WTC11 (cell line): ENCODE data around the gene RFX3. TPM values are rescaled to one million over a fixed set of nuclear protein-coding genes. Genes with fewer than 3 reads are reported as not detected.

Source experiments
- ATAC-seq: fragments of 200-7000 bp; cut with Tn5 transposase; 2 replicates; pipeline ENCODE4 v1.10.0; 2021; ENCODE audit warnings: mild to moderate bottlenecking, moderate library complexity
- CTCF ChIA-PET: fragments of 300-600 bp; sonication (Branson Sonifier 250); formaldehyde crosslinking; loops from one replicate; lab custom pipeline; 2021; ENCODE audit warnings: antibody characterized with exemption; lab: Charles Lee
- POLR2A ChIA-PET: fragments of 350-600 bp; sonication (Branson Sonifier 250); formaldehyde crosslinking; loops from one replicate; lab custom pipeline; 2021; ENCODE audit warnings: antibody characterized with exemption; lab: Charles Lee
- DNase-seq: peaks from one replicate; pipeline ENCODE4 v3.0.0; 2021; ENCODE audit warnings: low spot score
- H3K27ac Mint-ChIP-seq: 2 replicates; pipeline ENCODE4 v1.8.0; 2021; ENCODE audit warnings: mixed read lengths
- H3K27me3 Mint-ChIP-seq: 2 replicates; pipeline ENCODE4 v1.8.0; 2021; ENCODE audit warnings: low read depth, mild to moderate bottlenecking, moderate library complexity, mixed read lengths
- H3K36me3 Mint-ChIP-seq: 2 replicates; pipeline ENCODE4 v1.8.0; 2021; ENCODE audit warnings: mixed read lengths
- H3K4me1 Mint-ChIP-seq: 2 replicates; pipeline ENCODE4 v1.8.0; 2022; ENCODE audit warnings: mixed read lengths
- H3K4me3 Mint-ChIP-seq: 2 replicates; pipeline ENCODE4 v1.8.0; 2021; ENCODE audit warnings: mild to moderate bottlenecking, moderate library complexity, mixed read lengths
- H3K9me3 Mint-ChIP-seq: 2 replicates; pipeline ENCODE4 v1.8.0; 2021; ENCODE audit warnings: mixed read lengths
- ATF1 ChIP-seq: sonication (generic); formaldehyde crosslinking; IDR thresholded peaks from 2 replicates; pipeline ENCODE4 v1.8.1; 2023; ENCODE audit warnings: mild to moderate bottlenecking, moderate library complexity, missing genetic modification reagents
- ATF3 ChIP-seq: sonication (generic); formaldehyde crosslinking; conservative IDR thresholded peaks from 2 replicates; pipeline ENCODE4 v1.8.1; 2022; ENCODE audit warnings: mild to moderate bottlenecking, missing genetic modification reagents
- CREB1 ChIP-seq: sonication (generic); formaldehyde crosslinking; IDR thresholded peaks from 2 replicates; pipeline ENCODE4 v1.8.0; 2023; ENCODE audit warnings: mild to moderate bottlenecking, missing genetic modification reagents
- ETV6 ChIP-seq: sonication (generic); formaldehyde crosslinking; IDR thresholded peaks from 2 replicates; pipeline ENCODE4 v1.8.1; 2022; ENCODE audit warnings: mild to moderate bottlenecking, missing genetic modification reagents
- FOXP1 ChIP-seq: sonication (generic); formaldehyde crosslinking; IDR thresholded peaks from 2 replicates; pipeline ENCODE4 v1.8.0; 2022; ENCODE audit warnings: missing genetic modification reagents, mild to moderate bottlenecking, moderate library complexity, borderline replicate concordance
- GABPB1 ChIP-seq: sonication (generic); formaldehyde crosslinking; IDR thresholded peaks from 2 replicates; pipeline ENCODE4 v1.8.1; 2023; ENCODE audit warnings: mild to moderate bottlenecking, missing genetic modification reagents
- HMGA2 ChIP-seq: fragments of 250-450 bp; sonication (Bioruptor Pico); IDR thresholded peaks from 2 replicates; pipeline ENCODE4 v1.4.0; 2021; ENCODE audit warnings: mild to moderate bottlenecking, moderate library complexity
- JAZF1 ChIP-seq: fragments of 250-450 bp; sonication (Bioruptor Pico); IDR thresholded peaks from 2 replicates; pipeline ENCODE4 v1.9.0; 2021; ENCODE audit warnings: moderate library complexity, mild to moderate bottlenecking, inconsistent platforms
- KAT7 ChIP-seq: sonication (generic); formaldehyde crosslinking; IDR thresholded peaks from 2 replicates; pipeline ENCODE4 v1.8.1; 2023; ENCODE audit warnings: missing genetic modification reagents, mild to moderate bottlenecking, borderline replicate concordance
- MXD4 ChIP-seq: fragments of 250-450 bp; sonication (Bioruptor Pico); IDR thresholded peaks from 2 replicates; pipeline ENCODE4 v1.8.0; 2021; ENCODE audit warnings: mild to moderate bottlenecking, moderate library complexity, borderline replicate concordance
- PRRX2 ChIP-seq: fragments of 250-450 bp; sonication (Bioruptor Pico); IDR thresholded peaks from 2 replicates; pipeline ENCODE4 v1.8.0; 2021; ENCODE audit warnings: mild to moderate bottlenecking
- SMAD3 ChIP-seq: sonication (generic); formaldehyde crosslinking; IDR thresholded peaks from 2 replicates; pipeline ENCODE4 v1.8.0; 2022; ENCODE audit warnings: missing genetic modification reagents, mild to moderate bottlenecking, borderline replicate concordance
- TCF7 ChIP-seq: sonication (generic); formaldehyde crosslinking; IDR thresholded peaks from 2 replicates; pipeline ENCODE4 v1.8.0; 2022; ENCODE audit warnings: mild to moderate bottlenecking, low read depth, missing genetic modification reagents, moderate library complexity
- TEAD1 ChIP-seq: sonication (generic); formaldehyde crosslinking; IDR thresholded peaks from 2 replicates; pipeline ENCODE4 v1.8.0; 2022; ENCODE audit warnings: mild to moderate bottlenecking, missing genetic modification reagents
- total RNA-seq: library from RNA; stranded (reverse); gene quantifications from 3 replicates; pipeline ENCODE4 v1.2.3, GENCODE V29; 2021
- TF ChIP-seq, protein P1 (sequence below): fragments of 250-450 bp; sonication (Bioruptor Pico); IDR thresholded peaks from 2 replicates; pipeline ENCODE4 v1.9.0; 2021; ENCODE audit warnings: mild to moderate bottlenecking, borderline replicate concordance
- TF ChIP-seq, protein P2 (sequence below): sonication (generic); formaldehyde crosslinking; IDR thresholded peaks from 2 replicates; pipeline ENCODE4 v1.8.1; 2022; ENCODE audit warnings: missing genetic modification reagents, borderline replicate concordance
- TF ChIP-seq, protein P3 (sequence below): sonication (generic); formaldehyde crosslinking; conservative IDR thresholded peaks from 2 replicates; pipeline ENCODE4 v1.8.1; 2023; ENCODE audit warnings: mild to moderate bottlenecking, low read depth, missing genetic modification reagents, moderate library complexity
- TF ChIP-seq, protein P4 (sequence below): fragments of 250-450 bp; sonication (Bioruptor Pico); IDR thresholded peaks from 2 replicates; pipeline ENCODE4 v1.9.0; 2021; ENCODE audit warnings: mild to moderate bottlenecking
- TF ChIP-seq, protein P5 (sequence below): sonication (generic); formaldehyde crosslinking; IDR thresholded peaks from 2 replicates; pipeline ENCODE4 v1.8.0; 2023; ENCODE audit warnings: missing genetic modification reagents, mild to moderate bottlenecking, borderline replicate concordance
- TF ChIP-seq, protein P6 (sequence below): sonication (generic); formaldehyde crosslinking; IDR thresholded peaks from 2 replicates; pipeline ENCODE4 v1.8.0; 2022; ENCODE audit warnings: mild to moderate bottlenecking, missing genetic modification reagents

RFX3 gene
- total RNA-seq, 1 experiment from 2014 or later: 13.7 TPM

GRCh38 chr9:3410461-3410860 lies 115.3 kb downstream of the RFX3 start (continued):
- TF ChIP-seq HMGA2 (CRISPR knock-in tag): no peak
- TF ChIP-seq, protein P1, sequence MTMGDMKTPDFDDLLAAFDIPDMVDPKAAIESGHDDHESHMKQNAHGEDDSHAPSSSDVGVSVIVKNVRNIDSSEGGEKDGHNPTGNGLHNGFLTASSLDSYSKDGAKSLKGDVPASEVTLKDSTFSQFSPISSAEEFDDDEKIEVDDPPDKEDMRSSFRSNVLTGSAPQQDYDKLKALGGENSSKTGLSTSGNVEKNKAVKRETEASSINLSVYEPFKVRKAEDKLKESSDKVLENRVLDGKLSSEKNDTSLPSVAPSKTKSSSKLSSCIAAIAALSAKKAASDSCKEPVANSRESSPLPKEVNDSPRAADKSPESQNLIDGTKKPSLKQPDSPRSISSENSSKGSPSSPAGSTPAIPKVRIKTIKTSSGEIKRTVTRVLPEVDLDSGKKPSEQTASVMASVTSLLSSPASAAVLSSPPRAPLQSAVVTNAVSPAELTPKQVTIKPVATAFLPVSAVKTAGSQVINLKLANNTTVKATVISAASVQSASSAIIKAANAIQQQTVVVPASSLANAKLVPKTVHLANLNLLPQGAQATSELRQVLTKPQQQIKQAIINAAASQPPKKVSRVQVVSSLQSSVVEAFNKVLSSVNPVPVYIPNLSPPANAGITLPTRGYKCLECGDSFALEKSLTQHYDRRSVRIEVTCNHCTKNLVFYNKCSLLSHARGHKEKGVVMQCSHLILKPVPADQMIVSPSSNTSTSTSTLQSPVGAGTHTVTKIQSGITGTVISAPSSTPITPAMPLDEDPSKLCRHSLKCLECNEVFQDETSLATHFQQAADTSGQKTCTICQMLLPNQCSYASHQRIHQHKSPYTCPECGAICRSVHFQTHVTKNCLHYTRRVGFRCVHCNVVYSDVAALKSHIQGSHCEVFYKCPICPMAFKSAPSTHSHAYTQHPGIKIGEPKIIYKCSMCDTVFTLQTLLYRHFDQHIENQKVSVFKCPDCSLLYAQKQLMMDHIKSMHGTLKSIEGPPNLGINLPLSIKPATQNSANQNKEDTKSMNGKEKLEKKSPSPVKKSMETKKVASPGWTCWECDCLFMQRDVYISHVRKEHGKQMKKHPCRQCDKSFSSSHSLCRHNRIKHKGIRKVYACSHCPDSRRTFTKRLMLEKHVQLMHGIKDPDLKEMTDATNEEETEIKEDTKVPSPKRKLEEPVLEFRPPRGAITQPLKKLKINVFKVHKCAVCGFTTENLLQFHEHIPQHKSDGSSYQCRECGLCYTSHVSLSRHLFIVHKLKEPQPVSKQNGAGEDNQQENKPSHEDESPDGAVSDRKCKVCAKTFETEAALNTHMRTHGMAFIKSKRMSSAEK (CRISPR knock-in tag): no peak
- TF ChIP-seq, protein P2, sequence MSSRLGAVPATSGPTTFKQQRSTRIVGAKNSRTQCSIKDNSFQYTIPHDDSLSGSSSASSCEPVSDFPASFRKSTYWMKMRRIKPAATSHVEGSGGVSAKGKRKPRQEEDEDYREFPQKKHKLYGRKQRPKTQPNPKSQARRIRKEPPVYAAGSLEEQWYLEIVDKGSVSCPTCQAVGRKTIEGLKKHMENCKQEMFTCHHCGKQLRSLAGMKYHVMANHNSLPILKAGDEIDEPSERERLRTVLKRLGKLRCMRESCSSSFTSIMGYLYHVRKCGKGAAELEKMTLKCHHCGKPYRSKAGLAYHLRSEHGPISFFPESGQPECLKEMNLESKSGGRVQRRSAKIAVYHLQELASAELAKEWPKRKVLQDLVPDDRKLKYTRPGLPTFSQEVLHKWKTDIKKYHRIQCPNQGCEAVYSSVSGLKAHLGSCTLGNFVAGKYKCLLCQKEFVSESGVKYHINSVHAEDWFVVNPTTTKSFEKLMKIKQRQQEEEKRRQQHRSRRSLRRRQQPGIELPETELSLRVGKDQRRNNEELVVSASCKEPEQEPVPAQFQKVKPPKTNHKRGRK (CRISPR knock-in tag): no peak
- no peak for TF ChIP-seq FOXP1 (CRISPR knock-in tag)
- TF ChIP-seq TEAD1 (CRISPR knock-in tag): no peak
- no peak for TF ChIP-seq ETV6 (CRISPR knock-in tag)
- no peak for TF ChIP-seq GABPB1 (CRISPR knock-in tag)
- TF ChIP-seq, protein P3, sequence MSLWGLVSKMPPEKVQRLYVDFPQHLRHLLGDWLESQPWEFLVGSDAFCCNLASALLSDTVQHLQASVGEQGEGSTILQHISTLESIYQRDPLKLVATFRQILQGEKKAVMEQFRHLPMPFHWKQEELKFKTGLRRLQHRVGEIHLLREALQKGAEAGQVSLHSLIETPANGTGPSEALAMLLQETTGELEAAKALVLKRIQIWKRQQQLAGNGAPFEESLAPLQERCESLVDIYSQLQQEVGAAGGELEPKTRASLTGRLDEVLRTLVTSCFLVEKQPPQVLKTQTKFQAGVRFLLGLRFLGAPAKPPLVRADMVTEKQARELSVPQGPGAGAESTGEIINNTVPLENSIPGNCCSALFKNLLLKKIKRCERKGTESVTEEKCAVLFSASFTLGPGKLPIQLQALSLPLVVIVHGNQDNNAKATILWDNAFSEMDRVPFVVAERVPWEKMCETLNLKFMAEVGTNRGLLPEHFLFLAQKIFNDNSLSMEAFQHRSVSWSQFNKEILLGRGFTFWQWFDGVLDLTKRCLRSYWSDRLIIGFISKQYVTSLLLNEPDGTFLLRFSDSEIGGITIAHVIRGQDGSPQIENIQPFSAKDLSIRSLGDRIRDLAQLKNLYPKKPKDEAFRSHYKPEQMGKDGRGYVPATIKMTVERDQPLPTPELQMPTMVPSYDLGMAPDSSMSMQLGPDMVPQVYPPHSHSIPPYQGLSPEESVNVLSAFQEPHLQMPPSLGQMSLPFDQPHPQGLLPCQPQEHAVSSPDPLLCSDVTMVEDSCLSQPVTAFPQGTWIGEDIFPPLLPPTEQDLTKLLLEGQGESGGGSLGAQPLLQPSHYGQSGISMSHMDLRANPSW (CRISPR knock-in tag): no peak
- no peak for TF ChIP-seq PRRX2 (CRISPR knock-in tag)
- TF ChIP-seq MXD4 (CRISPR knock-in tag): no peak

DNA sequence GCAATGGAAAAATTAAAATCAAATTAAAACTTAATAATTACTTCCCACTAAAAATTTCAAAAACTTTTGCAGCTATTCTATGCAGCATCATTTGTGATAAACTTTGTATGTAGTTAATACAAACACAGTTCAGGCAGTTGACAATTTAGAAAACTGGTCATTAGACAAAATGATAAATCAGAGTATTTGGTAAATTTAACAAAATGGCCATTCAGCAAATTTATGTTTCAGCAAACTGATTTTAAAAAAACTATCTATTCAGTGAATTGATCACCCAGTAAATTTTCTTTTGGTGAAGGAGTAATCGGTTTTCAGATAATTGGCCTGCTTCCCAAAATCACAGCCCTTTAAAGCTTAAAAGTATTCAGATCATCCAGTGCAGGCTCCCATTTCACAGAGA lies 116.3 kb downstream of the RFX3 start:
- Mint-ChIP-seq H3K9me3 (no peaks in the 10 kb centered on the region), H3K4me3 (no peak overlapping the region), H3K36me3 (no peaks in the 10 kb centered on the region), H3K4me1 (no peaks in the 10 kb centered on the region), H3K27ac (no peak overlapping the region), H3K27me3 (no peaks in the 10 kb centered on the region)
- ChIA-PET CTCF (interaction anchor here (1.3 kb wide), 1 partner anchor 168 kb away, joined by 3 read pairs; no protein-coding TSS in a partner anchor), POLR2A (no interaction called here)
- ATAC-seq: no peak
- DNase-seq: no peak
- TF ChIP-seq ATF3: no peak
- TF ChIP-seq SMAD3 (CRISPR knock-in tag): no peak
- no peak for TF ChIP-seq ATF1 (CRISPR knock-in tag)
- TF ChIP-seq, protein P4, sequence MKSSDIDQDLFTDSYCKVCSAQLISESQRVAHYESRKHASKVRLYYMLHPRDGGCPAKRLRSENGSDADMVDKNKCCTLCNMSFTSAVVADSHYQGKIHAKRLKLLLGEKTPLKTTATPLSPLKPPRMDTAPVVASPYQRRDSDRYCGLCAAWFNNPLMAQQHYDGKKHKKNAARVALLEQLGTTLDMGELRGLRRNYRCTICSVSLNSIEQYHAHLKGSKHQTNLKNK (CRISPR knock-in tag): no peak
- no peak for TF ChIP-seq CREB1 (CRISPR knock-in tag)
- no peak for TF ChIP-seq JAZF1
- TF ChIP-seq, protein P5, sequence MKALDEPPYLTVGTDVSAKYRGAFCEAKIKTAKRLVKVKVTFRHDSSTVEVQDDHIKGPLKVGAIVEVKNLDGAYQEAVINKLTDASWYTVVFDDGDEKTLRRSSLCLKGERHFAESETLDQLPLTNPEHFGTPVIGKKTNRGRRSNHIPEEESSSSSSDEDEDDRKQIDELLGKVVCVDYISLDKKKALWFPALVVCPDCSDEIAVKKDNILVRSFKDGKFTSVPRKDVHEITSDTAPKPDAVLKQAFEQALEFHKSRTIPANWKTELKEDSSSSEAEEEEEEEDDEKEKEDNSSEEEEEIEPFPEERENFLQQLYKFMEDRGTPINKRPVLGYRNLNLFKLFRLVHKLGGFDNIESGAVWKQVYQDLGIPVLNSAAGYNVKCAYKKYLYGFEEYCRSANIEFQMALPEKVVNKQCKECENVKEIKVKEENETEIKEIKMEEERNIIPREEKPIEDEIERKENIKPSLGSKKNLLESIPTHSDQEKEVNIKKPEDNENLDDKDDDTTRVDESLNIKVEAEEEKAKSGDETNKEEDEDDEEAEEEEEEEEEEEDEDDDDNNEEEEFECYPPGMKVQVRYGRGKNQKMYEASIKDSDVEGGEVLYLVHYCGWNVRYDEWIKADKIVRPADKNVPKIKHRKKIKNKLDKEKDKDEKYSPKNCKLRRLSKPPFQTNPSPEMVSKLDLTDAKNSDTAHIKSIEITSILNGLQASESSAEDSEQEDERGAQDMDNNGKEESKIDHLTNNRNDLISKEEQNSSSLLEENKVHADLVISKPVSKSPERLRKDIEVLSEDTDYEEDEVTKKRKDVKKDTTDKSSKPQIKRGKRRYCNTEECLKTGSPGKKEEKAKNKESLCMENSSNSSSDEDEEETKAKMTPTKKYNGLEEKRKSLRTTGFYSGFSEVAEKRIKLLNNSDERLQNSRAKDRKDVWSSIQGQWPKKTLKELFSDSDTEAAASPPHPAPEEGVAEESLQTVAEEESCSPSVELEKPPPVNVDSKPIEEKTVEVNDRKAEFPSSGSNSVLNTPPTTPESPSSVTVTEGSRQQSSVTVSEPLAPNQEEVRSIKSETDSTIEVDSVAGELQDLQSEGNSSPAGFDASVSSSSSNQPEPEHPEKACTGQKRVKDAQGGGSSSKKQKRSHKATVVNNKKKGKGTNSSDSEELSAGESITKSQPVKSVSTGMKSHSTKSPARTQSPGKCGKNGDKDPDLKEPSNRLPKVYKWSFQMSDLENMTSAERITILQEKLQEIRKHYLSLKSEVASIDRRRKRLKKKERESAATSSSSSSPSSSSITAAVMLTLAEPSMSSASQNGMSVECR: no peak
- no peak for TF ChIP-seq TCF7 (CRISPR knock-in tag)
- no peak for TF ChIP-seq ETV6 (CRISPR knock-in tag)
- TF ChIP-seq MXD4 (CRISPR knock-in tag): no peak
- TF ChIP-seq, protein P6, sequence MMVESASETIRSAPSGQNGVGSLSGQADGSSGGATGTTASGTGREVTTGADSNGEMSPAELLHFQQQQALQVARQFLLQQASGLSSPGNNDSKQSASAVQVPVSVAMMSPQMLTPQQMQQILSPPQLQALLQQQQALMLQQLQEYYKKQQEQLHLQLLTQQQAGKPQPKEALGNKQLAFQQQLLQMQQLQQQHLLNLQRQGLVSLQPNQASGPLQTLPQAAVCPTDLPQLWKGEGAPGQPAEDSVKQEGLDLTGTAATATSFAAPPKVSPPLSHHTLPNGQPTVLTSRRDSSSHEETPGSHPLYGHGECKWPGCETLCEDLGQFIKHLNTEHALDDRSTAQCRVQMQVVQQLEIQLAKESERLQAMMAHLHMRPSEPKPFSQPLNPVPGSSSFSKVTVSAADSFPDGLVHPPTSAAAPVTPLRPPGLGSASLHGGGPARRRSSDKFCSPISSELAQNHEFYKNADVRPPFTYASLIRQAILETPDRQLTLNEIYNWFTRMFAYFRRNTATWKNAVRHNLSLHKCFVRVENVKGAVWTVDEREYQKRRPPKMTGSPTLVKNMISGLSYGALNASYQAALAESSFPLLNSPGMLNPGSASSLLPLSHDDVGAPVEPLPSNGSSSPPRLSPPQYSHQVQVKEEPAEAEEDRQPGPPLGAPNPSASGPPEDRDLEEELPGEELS (CRISPR knock-in tag): no peak
- no peak for TF ChIP-seq KAT7 (CRISPR knock-in tag)
